SK-N-SH (cell line): Measurements from ENCODE around the gene BBS9. TPM values are rescaled to one million over a fixed set of nuclear protein-coding genes. Genes with fewer than 3 reads are reported as not detected.
A peak's percentile ranks its signal among the peaks of the same experiment; 100 is the strongest.

Source experiments
- CTCF ChIA-PET: fragments of 300-600, 350-600 bp; formaldehyde crosslinking; extraction: SDS; loops from one replicate; lab custom pipeline; 2021; lab: Yijun Ruan, JAX
- POLR2A ChIA-PET: fragments of 350-600 bp; sonication (Branson Sonifier 250); formaldehyde crosslinking; extraction: SDS; loops from one replicate; lab custom pipeline; 2020; ENCODE audit warnings: antibody characterized with exemption, inconsistent platforms; lab: Yijun Ruan, JAX
- DNase-seq: peaks from one replicate; pipeline ENCODE4 v3.0.0; 2012
- H2AFZ ChIP-seq: fragments of 200-600 bp; sonication (generic); 2 replicates; pipeline ENCODE4 v1.8.1; 2016; ENCODE audit warnings: antibody characterized with exemption, mild to moderate bottlenecking, low read depth
- H3F3A ChIP-seq: fragments of 200-600 bp; sonication (generic); replicated peaks from 2 replicates; pipeline ENCODE3; 2016; ENCODE audit warnings: antibody characterized with exemption, mild to moderate bottlenecking; ENCODE audit not compliant: insufficient read depth
- H3K27ac ChIP-seq, 2 experiments: fragments of 200-500 bp in 1 of 2; fragments of 200-600 bp in 1 of 2; sonication (Bioruptor generic) in 1 of 2; sonication (generic), shearing (Covaris generic) in 1 of 2; 2 replicates each; pipeline versions ENCODE4 v1.5.1 to v1.6.1; 2014 to 2016; ENCODE audit warnings: low read depth in 2 of 2, inconsistent platforms in 1 of 2, low read length in 1 of 2, mild to moderate bottlenecking in 1 of 2, mixed read lengths in 1 of 2
- H3K27me3 ChIP-seq: fragments of 200-600 bp; sonication (generic), shearing (Covaris generic); 2 replicates; pipeline ENCODE4 v1.6.1; 2016; ENCODE audit warnings: mixed run types; ENCODE audit not compliant: insufficient read depth
- H3K36me3 ChIP-seq, 2 experiments: fragments of 200-500 bp in 1 of 2; fragments of 200-600 bp in 1 of 2; sonication (Bioruptor generic) in 1 of 2; sonication (generic) in 1 of 2; replicated peaks in 1 of 2; 2 replicates each; pipeline versions ENCODE3 to v1.5.1; 2014 to 2016; ENCODE audit warnings: low read length in 1 of 2, mild to moderate bottlenecking in 1 of 2; ENCODE audit not compliant: insufficient read depth in 2 of 2, control insufficient read depth in 1 of 2
- H3K4me1 ChIP-seq, 2 experiments: fragments of 200-500 bp in 1 of 2; fragments of 200-600 bp in 1 of 2; sonication (Bioruptor generic) in 1 of 2; sonication (generic), shearing (Covaris generic) in 1 of 2; 2 replicates each; pipeline versions ENCODE4 v1.5.1 to v1.6.1; 2014 to 2016; ENCODE audit warnings: low read depth in 1 of 2, low read length in 1 of 2, mixed run types in 1 of 2; ENCODE audit not compliant: insufficient read depth in 2 of 2, control insufficient read depth in 1 of 2
- H3K4me2 ChIP-seq: fragments of 200-600 bp; sonication (generic), shearing (Covaris generic); 2 replicates; pipeline ENCODE4 v1.6.1; 2017; ENCODE audit warnings: mixed run types
- H3K4me3 ChIP-seq, 2 experiments: fragments of 200-500 bp in 1 of 2; fragments of 200-600 bp in 1 of 2; sonication (Bioruptor generic) in 1 of 2; sonication (generic), shearing (Covaris generic) in 1 of 2; 2 replicates each; pipeline versions ENCODE4 v1.5.1 to v1.8.1; 2014 to 2016; ENCODE audit warnings: low read depth in 2 of 2, inconsistent platforms in 1 of 2, low read length in 1 of 2, mild to moderate bottlenecking in 1 of 2, mixed read lengths in 1 of 2, moderate library complexity in 1 of 2
- H3K79me2 ChIP-seq: fragments of 200-600 bp; sonication (generic); 2 replicates; pipeline ENCODE4 v1.8.1; 2017; ENCODE audit warnings: mild to moderate bottlenecking; ENCODE audit not compliant: insufficient read depth
- H3K9ac ChIP-seq: fragments of 200-600 bp; sonication (generic); 2 replicates; pipeline ENCODE4 v1.6.1; 2017; ENCODE audit warnings: mixed run types
- H3K9me2 ChIP-seq: fragments of 200-600 bp; sonication (generic); 2 replicates; pipeline ENCODE4 v1.6.1; 2017; ENCODE audit warnings: mixed run types
- H3K9me3 ChIP-seq: fragments of 200-600 bp; sonication (generic); 2 replicates; pipeline ENCODE4 v1.6.1; 2017; ENCODE audit warnings: mixed run types, mild to moderate bottlenecking, moderate library complexity
- H4K20me1 ChIP-seq: fragments of 200-600 bp; sonication (generic); 2 replicates; pipeline ENCODE4 v1.6.1; 2017; ENCODE audit warnings: mild to moderate bottlenecking, mixed run types; ENCODE audit not compliant: insufficient read depth
- CHD2 ChIP-seq: fragments of 150-350 bp; IDR thresholded peaks from 2 replicates; pipeline ENCODE4 v1.6.1; 2018; ENCODE audit warnings: low read length; ENCODE audit not compliant: partially characterized antibody
- EP300 ChIP-seq, 2 experiments: IDR thresholded peaks; 2 replicates each; pipeline versions ENCODE4 v1.4.0 to v1.6.1; 2012; ENCODE audit warnings: borderline replicate concordance in 1 of 2, low read depth in 1 of 2, low read length in 1 of 2
- FOSL2 ChIP-seq: IDR thresholded peaks from 2 replicates; pipeline ENCODE4 v1.4.0; 2012; ENCODE audit warnings: low read depth, mild to moderate bottlenecking, moderate library complexity, borderline replicate concordance
- NFIC ChIP-seq: IDR thresholded peaks from 2 replicates; pipeline ENCODE4 v1.4.0; 2012; ENCODE audit warnings: borderline replicate concordance
- NRF1 ChIP-seq: IDR thresholded peaks from 2 replicates; pipeline ENCODE4 v1.6.1; 2012; ENCODE audit warnings: low read depth, mild to moderate bottlenecking, low read length
- RFX5 ChIP-seq: IDR thresholded peaks from 2 replicates; pipeline ENCODE4 v1.6.1; 2012; ENCODE audit warnings: mild to moderate bottlenecking, improper control_type of control experiment, low read length
- RXRA ChIP-seq: IDR thresholded peaks from 2 replicates; pipeline ENCODE4 v1.4.0; 2012; ENCODE audit warnings: low read depth, mild to moderate bottlenecking, borderline replicate concordance
- SIN3A ChIP-seq: IDR thresholded peaks from 2 replicates; pipeline ENCODE4 v1.6.1; 2012; ENCODE audit warnings: low read depth, mild to moderate bottlenecking, low read length, moderate library complexity, borderline replicate concordance
- TAF1 ChIP-seq: IDR thresholded peaks from 2 replicates; pipeline ENCODE4 v1.6.1; 2012; ENCODE audit warnings: low read depth, mild to moderate bottlenecking, low read length, moderate library complexity, borderline replicate concordance
- TCF12 ChIP-seq: IDR thresholded peaks from 2 replicates; pipeline ENCODE4 v1.4.0; 2012
- TEAD4 ChIP-seq: IDR thresholded peaks from 2 replicates; pipeline ENCODE4 v1.4.0; 2012; ENCODE audit warnings: mild to moderate bottlenecking, borderline replicate concordance; ENCODE audit not compliant: insufficient read depth
- WGBS: methylation state at CpG from one replicate; pipeline ENCODE4 v1.1.6; 2017; ENCODE audit warnings: low lambda C conversion rate; 5-methylcytosine and 5-hydroxymethylcytosine counted together
- polyA plus RNA-seq, 3 experiments: library from polyadenylated mRNA; depleted of rRNA; stranded (reverse); fragments of >200 nt; gene quantifications; 2 replicates each; pipeline ENCODE4 v1.2.3, GENCODE V29; 2012
- TF ChIP-seq, protein P1 (sequence below): fragments of 200-600 bp; sonication (generic); IDR thresholded peaks from 2 replicates; pipeline ENCODE4 v1.6.1; 2017; ENCODE audit warnings: antibody characterized with exemption, mild to moderate bottlenecking, moderate library complexity
- TF ChIP-seq, protein P2 (sequence below): IDR thresholded peaks from 2 replicates; pipeline ENCODE4; 2012
- TF ChIP-seq, protein P3 (sequence below): IDR thresholded peaks from 2 replicates; pipeline ENCODE4 v1.4.0; 2012; ENCODE audit warnings: low read depth, borderline replicate concordance
- TF ChIP-seq, protein P4 (sequence below): fragments of 150-350 bp; IDR thresholded peaks from 2 replicates; pipeline ENCODE4 v1.6.1; 2016; ENCODE audit warnings: mild to moderate bottlenecking, low read depth, low read length

Gene BBS9
- polyA plus RNA-seq, 1 of the 3 experiments (the other 2 are of a cell fraction): 7.5 TPM

DNA sequence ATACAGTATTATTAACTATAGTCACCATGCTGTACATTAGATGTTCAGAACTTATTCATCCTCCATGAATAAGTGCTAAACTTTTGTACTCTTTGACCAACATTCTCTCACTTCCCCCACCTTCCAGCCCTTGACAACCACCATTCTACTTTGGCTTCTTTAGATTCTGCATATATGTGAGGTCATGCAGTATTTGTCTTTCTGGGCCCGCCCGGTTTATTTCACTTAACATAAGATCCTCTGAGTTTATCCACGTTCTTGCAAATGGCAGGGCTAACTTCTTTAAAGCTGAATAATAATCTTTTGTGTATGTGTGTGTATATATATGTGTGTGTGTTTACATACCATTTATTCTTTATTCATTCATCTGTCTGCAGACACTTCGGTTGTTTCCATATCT, 336.8 kb downstream of the BBS9 start (continued):
- no peak for TF ChIP-seq EP300 (IDR thresholded peaks at IDR 0.05; ENCODE audit: borderline replicate concordance in 1 of 2, low read depth in 1 of 2, low read length in 1 of 2)
- TF ChIP-seq, protein P1, sequence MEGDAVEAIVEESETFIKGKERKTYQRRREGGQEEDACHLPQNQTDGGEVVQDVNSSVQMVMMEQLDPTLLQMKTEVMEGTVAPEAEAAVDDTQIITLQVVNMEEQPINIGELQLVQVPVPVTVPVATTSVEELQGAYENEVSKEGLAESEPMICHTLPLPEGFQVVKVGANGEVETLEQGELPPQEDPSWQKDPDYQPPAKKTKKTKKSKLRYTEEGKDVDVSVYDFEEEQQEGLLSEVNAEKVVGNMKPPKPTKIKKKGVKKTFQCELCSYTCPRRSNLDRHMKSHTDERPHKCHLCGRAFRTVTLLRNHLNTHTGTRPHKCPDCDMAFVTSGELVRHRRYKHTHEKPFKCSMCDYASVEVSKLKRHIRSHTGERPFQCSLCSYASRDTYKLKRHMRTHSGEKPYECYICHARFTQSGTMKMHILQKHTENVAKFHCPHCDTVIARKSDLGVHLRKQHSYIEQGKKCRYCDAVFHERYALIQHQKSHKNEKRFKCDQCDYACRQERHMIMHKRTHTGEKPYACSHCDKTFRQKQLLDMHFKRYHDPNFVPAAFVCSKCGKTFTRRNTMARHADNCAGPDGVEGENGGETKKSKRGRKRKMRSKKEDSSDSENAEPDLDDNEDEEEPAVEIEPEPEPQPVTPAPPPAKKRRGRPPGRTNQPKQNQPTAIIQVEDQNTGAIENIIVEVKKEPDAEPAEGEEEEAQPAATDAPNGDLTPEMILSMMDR: no peak

DNA sequence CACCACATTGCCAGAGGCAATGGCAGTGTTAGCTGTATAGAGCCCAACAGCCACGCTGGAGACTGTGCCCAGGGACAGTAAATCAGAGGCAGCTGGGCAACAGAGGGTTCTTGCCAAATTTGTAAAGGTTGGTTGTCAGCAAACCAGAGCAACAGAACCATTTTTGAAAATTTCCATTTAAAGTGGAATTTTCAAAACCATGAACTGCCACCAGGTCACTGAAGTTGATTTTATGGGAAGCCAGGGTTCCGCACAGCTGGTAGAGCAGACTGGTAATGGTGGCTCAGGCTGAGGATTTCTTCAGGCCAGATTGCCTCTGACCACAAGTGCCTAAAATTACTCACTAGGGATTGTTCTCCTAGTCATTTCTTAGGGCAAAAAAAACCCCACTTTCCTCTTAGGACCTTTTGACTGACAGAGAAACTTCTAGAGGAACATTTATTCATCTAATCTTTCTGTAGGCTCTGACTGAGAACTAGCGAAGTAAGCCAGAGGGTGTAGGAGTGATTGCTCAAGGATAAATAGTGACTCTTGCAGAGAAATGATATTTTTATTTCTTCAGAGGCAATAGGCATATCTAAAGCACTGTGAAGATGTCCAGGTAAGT, 342.4 kb downstream of the BBS9 start:
- Histone ChIP-seq H4K20me1 (no peaks in the 10 kb centered on the region), H3K9ac (no peak overlapping the region), H3K27ac (peak overlapping the region in 1 of 2 experiments; percentile 15; a peak in 2 of 4 replicates), H2AFZ (no peak overlapping the region), H3K79me2 (no peaks in the 10 kb centered on the region), H3K4me1 (peaks cover 0 to 8% of the 10 kb centered on the region in 2 experiments; a peak in 2 of 4 replicates), H3K9me3 (no peaks in the 10 kb centered on the region), H3K4me2 (no peak overlapping the region), H3K4me3 (no peak overlapping the region), H3K9me2 (no peaks in the 10 kb centered on the region), H3F3A (no peaks in the 10 kb centered on the region), H3K27me3 (no peaks in the 10 kb centered on the region), H3K36me3 (peaks cover 0 to 3% of the 10 kb centered on the region in 2 experiments)
- CTCF ChIA-PET: interaction anchor here (1.1 to 4.0 kb wide), 5 partner anchors 8 to 461 kb away, joined by 3 to 19 read pairs (median 3); no protein-coding TSS in a partner anchor
- no peak for DNase-seq
- POLR2A ChIA-PET: no interaction called here
- WGBS: 78% methylated on average over 3 of the region's 3 CpGs
- TF ChIP-seq CHD2 (no peak), TCF12 (no peak), NFIC (no peak), EP300 (IDR thresholded peaks at IDR 0.05; ENCODE audit: borderline replicate concordance in 1 of 2, low read depth in 1 of 2, low read length in 1 of 2) (no peak), RFX5 (no peak), FOSL2 (no peak), SIN3A (no peak), TAF1 (no peak), RXRA (no peak), NRF1 (no peak), TEAD4 (no peak)
- TF ChIP-seq, protein P2, sequence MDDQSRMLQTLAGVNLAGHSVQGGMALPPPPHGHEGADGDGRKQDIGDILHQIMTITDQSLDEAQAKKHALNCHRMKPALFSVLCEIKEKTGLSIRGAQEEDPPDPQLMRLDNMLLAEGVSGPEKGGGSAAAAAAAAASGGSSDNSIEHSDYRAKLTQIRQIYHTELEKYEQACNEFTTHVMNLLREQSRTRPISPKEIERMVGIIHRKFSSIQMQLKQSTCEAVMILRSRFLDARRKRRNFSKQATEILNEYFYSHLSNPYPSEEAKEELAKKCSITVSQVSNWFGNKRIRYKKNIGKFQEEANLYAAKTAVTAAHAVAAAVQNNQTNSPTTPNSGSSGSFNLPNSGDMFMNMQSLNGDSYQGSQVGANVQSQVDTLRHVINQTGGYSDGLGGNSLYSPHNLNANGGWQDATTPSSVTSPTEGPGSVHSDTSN: no peak
- TF ChIP-seq, protein P3, sequence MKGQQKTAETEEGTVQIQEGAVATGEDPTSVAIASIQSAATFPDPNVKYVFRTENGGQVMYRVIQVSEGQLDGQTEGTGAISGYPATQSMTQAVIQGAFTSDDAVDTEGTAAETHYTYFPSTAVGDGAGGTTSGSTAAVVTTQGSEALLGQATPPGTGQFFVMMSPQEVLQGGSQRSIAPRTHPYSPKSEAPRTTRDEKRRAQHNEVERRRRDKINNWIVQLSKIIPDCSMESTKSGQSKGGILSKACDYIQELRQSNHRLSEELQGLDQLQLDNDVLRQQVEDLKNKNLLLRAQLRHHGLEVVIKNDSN: no peak
- TF ChIP-seq, protein P4, sequence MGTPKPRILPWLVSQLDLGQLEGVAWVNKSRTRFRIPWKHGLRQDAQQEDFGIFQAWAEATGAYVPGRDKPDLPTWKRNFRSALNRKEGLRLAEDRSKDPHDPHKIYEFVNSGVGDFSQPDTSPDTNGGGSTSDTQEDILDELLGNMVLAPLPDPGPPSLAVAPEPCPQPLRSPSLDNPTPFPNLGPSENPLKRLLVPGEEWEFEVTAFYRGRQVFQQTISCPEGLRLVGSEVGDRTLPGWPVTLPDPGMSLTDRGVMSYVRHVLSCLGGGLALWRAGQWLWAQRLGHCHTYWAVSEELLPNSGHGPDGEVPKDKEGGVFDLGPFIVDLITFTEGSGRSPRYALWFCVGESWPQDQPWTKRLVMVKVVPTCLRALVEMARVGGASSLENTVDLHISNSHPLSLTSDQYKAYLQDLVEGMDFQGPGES: no peak
